Activated CD4-positive, alpha-beta T cell treated with anti-CD3 and anti-CD28 coated beads, Interleukin-2, amount 10 ng/mL, durations not matched to agents 7 days and 5 days (primary cell): ENCODE data around the gene HSH2D. TPM values are rescaled to one million over a fixed set of nuclear protein-coding genes. Genes with fewer than 3 reads are reported as not detected.
"Not testable (repeated sequence)": the region's sequence is repeated elsewhere in the genome, so short reads cannot be mapped to it uniquely, and the experiment has no call there.

Source experiments
- CTCF ChIA-PET: fragments of 350-600 bp; sonication (Branson Sonifier 250); formaldehyde crosslinking; loops from one replicate; lab custom pipeline; 2021; ENCODE audit warnings: antibody characterized with exemption; lab: Charles Lee
- POLR2A ChIA-PET: fragments of 350-600 bp; sonication (Branson Sonifier 250); formaldehyde crosslinking; loops from one replicate; lab custom pipeline; 2021; ENCODE audit warnings: antibody characterized with exemption; lab: Charles Lee
- DNase-seq: peaks from one replicate; pipeline ENCODE4 v3.0.0-alpha.2; 2020
- H3K27ac Mint-ChIP-seq: one replicate; pipeline ENCODE4 v1.8.0; 2021; ENCODE audit warnings: mild to moderate bottlenecking, moderate library complexity, mixed read lengths
- H3K27me3 Mint-ChIP-seq: one replicate; pipeline ENCODE4 v1.8.0; 2021; ENCODE audit warnings: mixed read lengths
- H3K36me3 Mint-ChIP-seq: one replicate; pipeline ENCODE4 v1.8.0; 2021; ENCODE audit warnings: low read depth, mixed read lengths
- H3K4me1 Mint-ChIP-seq: one replicate; pipeline ENCODE4 v1.8.0; 2021; ENCODE audit warnings: mixed read lengths
- H3K4me3 Mint-ChIP-seq: one replicate; pipeline ENCODE4 v1.8.0; 2021; ENCODE audit warnings: mild to moderate bottlenecking, moderate library complexity, mixed read lengths
- H3K9me3 Mint-ChIP-seq: one replicate; pipeline ENCODE4 v1.8.0; 2021; ENCODE audit warnings: mixed read lengths
- total RNA-seq, 2 experiments: library from RNA; stranded (reverse); gene quantifications; one replicate each; pipeline ENCODE4 v1.2.3, GENCODE V29; 2021

HSH2D gene
- 10 to 100 TPM; 70.7 to 76.9 TPM for total RNA-seq

- peak; percentile 93 for DNase-seq
- peak within 1 kb of the TSS; percentile 92 for H3K4me3 Mint-ChIP-seq
- CTCF ChIA-PET = interaction anchor here (0.9 to 2.7 kb wide), 11 partner anchors 11 to 176 kb away, joined by 3 to 10 read pairs (median 3); partner anchors contain the start of gene TPM4
- peak within 1 kb of the TSS; percentile 98 for H3K27ac Mint-ChIP-seq
- no peaks in the 10 kb centered on the region for H3K9me3 Mint-ChIP-seq
- H3K36me3 Mint-ChIP-seq = peaks cover 20% of the 10 kb centered on the region
- H3K4me1 Mint-ChIP-seq = peaks cover 65% of the 10 kb centered on the region
- POLR2A ChIA-PET = interaction anchor here (0.8 to 1.7 kb wide), 4 partner anchors 31 to 67 kb away, joined by 4 to 6 read pairs (median 4); partner anchors contain the start of genes FAM32A and TPM4
- no peaks in the 10 kb centered on the region for H3K27me3 Mint-ChIP-seq
Measured at GRCh38 chr19:16143399-16144215, at the start of gene HSH2D. Gene HSH2D (plus strand): TSS chr19:16143685. CDS start chr19:16148751, 5,066 bp downstream.

- Mint-ChIP-seq H3K36me3 (peaks cover 77% of the 10 kb centered on the region), H3K27me3 (no peaks in the 10 kb centered on the region), H3K27ac (peak overlapping the region; percentile 74), H3K9me3 (no peaks in the 10 kb centered on the region), H3K4me3 (no peak overlapping the region), H3K4me1 (peaks cover 49% of the 10 kb centered on the region)
- ChIA-PET CTCF (interaction anchor here (0.9 to 5.6 kb wide), 5 partner anchors 10 to 59 kb away, joined by 4 to 35 read pairs (median 6); partner anchors contain the start of gene RAB8A), POLR2A (interaction anchor here (0.7 to 1.1 kb wide), 2 partner anchors 8 to 1045 kb away, joined by 3 read pairs; partner anchors contain the start of gene CASP14)
- no peak for DNase-seq
Measured at GRCh38 chr19:16094360-16095070, 49.0 kb upstream of the HSH2D start.

- Mint-ChIP-seq H3K4me3 (no peak overlapping the region), H3K36me3 (peaks cover 78% of the 10 kb centered on the region)
- no peak for DNase-seq
Measured at GRCh38 chr19:16095071-16095571, 48.4 kb upstream of the HSH2D start.

GRCh38 chr19:16096280-16096855 is 47.1 kb upstream of the HSH2D start:
- no peaks in the 10 kb centered on the region for H3K9me3 Mint-ChIP-seq
- POLR2A ChIA-PET = interaction anchor here (1.4 kb wide), 1 partner anchor 10 kb away, joined by 5 read pairs; no protein-coding TSS in a partner anchor
- H3K4me1 Mint-ChIP-seq = peaks cover 46% of the 10 kb centered on the region
- peak overlapping the region; percentile 16 for H3K27ac Mint-ChIP-seq
- H3K36me3 Mint-ChIP-seq = peaks cover 82% of the 10 kb centered on the region
- DNase-seq = no peak
- no peak overlapping the region for H3K4me3 Mint-ChIP-seq
- no peaks in the 10 kb centered on the region for H3K27me3 Mint-ChIP-seq
- CTCF ChIA-PET = interaction anchor here (0.6 to 5.6 kb wide), 8 partner anchors 11 to 1591 kb away, joined by 3 to 35 read pairs (median 4); partner anchors contain the start of gene RAB8A

More at GRCh38 chr19:16095071-16095571, 48.4 kb upstream of the HSH2D start:
- H3K4me1 Mint-ChIP-seq = peaks cover 46% of the 10 kb centered on the region
- peak overlapping the region; percentile 74 for H3K27ac Mint-ChIP-seq
- POLR2A ChIA-PET = interaction anchor here (0.7 to 1.1 kb wide), 2 partner anchors 8 to 1046 kb away, joined by 3 read pairs; partner anchors contain the start of gene CASP14
- no peaks in the 10 kb centered on the region for H3K27me3 Mint-ChIP-seq
- CTCF ChIA-PET = interaction anchor here (0.6 to 5.6 kb wide), 7 partner anchors 10 to 169 kb away, joined by 3 to 35 read pairs (median 6); partner anchors contain the start of gene RAB8A
- H3K9me3 Mint-ChIP-seq = no peaks in the 10 kb centered on the region

- ChIA-PET CTCF (interaction anchor here (1.1 to 5.6 kb wide), 2 partner anchors 13 kb away, joined by 4 to 35 read pairs; no protein-coding TSS in a partner anchor), POLR2A (no interaction called here)
- no peak overlapping the region for H3K27ac Mint-ChIP-seq
- peaks cover 35% of the 10 kb centered on the region for H3K4me1 Mint-ChIP-seq
- no peak for DNase-seq
- no peak overlapping the region for H3K4me3 Mint-ChIP-seq
- no peaks in the 10 kb centered on the region for H3K9me3 Mint-ChIP-seq
- H3K27me3 Mint-ChIP-seq = no peaks in the 10 kb centered on the region
- H3K36me3 Mint-ChIP-seq = peaks cover 79% of the 10 kb centered on the region
Measured at GRCh38 chr19:16098416-16098768, 45.1 kb upstream of the HSH2D start.

GRCh38 chr19:16098821-16099220 is 44.7 kb upstream of the HSH2D start:
- ChIA-PET POLR2A (no interaction called here), CTCF (interaction anchor here (1.0 to 5.6 kb wide), 3 partner anchors 12 to 14 kb away, joined by 3 to 35 read pairs (median 4); no protein-coding TSS in a partner anchor)
- Mint-ChIP-seq H3K27ac (no peak overlapping the region), H3K4me3 (no peak overlapping the region), H3K27me3 (no peaks in the 10 kb centered on the region), H3K36me3 (peaks cover 76% of the 10 kb centered on the region), H3K9me3 (no peaks in the 10 kb centered on the region), H3K4me1 (peaks cover 31% of the 10 kb centered on the region)
- no peak for DNase-seq

- Mint-ChIP-seq H3K27ac (peak overlapping the region; percentile 9), H3K36me3 (peaks cover 73% of the 10 kb centered on the region), H3K4me1 (peaks cover 28% of the 10 kb centered on the region)
- CTCF ChIA-PET = interaction anchor here (1.0 to 2.3 kb wide), 6 partner anchors 12 to 37 kb away, joined by 3 to 7 read pairs (median 3); partner anchors contain the start of gene RAB8A
- H3K27me3 Mint-ChIP-seq, H3K9me3 Mint-ChIP-seq, DNase-seq, POLR2A ChIA-PET, H3K4me3 Mint-ChIP-seq: not testable (repeated sequence)
Measured at GRCh38 chr19:16099314-16099965, 44.0 kb upstream of the HSH2D start.

- ChIA-PET POLR2A (interaction anchor here (0.7 kb wide), 1 partner anchor 9 kb away, joined by 3 read pairs; no protein-coding TSS in a partner anchor), CTCF (interaction anchor here (1.0 to 2.3 kb wide), 4 partner anchors 11 to 38 kb away, joined by 3 to 7 read pairs (median 5); partner anchors contain the start of gene RAB8A)
- Mint-ChIP-seq H3K27ac (no peak overlapping the region), H3K4me3 (no peak overlapping the region), H3K27me3 (no peaks in the 10 kb centered on the region), H3K9me3 (no peaks in the 10 kb centered on the region), H3K4me1 (peaks cover 20% of the 10 kb centered on the region), H3K36me3 (peaks cover 68% of the 10 kb centered on the region)
- DNase-seq = no peak
Measured at GRCh38 chr19:16100524-16100923, 43.0 kb upstream of the HSH2D start.

GRCh38 chr19:16104722-16105121 is 38.8 kb upstream of the HSH2D start:
- H3K27ac Mint-ChIP-seq = peak overlapping the region; percentile 41
- ChIA-PET CTCF (interaction anchor here (1.3 kb wide), 1 partner anchor 21 kb away, joined by 3 read pairs; no protein-coding TSS in a partner anchor), POLR2A (no interaction called here)

GRCh38 chr19:16106121-16106520 is 37.4 kb upstream of the HSH2D start:
- Mint-ChIP-seq H3K9me3 (no peaks in the 10 kb centered on the region), H3K36me3 (peaks cover 21% of the 10 kb centered on the region), H3K4me3 (no peak overlapping the region), H3K27ac (peak overlapping the region; percentile 54), H3K27me3 (no peaks in the 10 kb centered on the region), H3K4me1 (peaks cover 11% of the 10 kb centered on the region)
- POLR2A ChIA-PET = interaction anchor here (0.6 kb wide), 1 partner anchor 43 kb away, joined by 6 read pairs; no protein-coding TSS in a partner anchor
- CTCF ChIA-PET = interaction anchor here (0.7 kb wide), 1 partner anchor 1992 kb away, joined by 3 read pairs; the partner anchor contains the start of gene MAST3
- no peak for DNase-seq

More at GRCh38 chr19:16104722-16105121, 38.8 kb upstream of the HSH2D start:
- peaks cover 33% of the 10 kb centered on the region for H3K36me3 Mint-ChIP-seq
- no peak overlapping the region for H3K4me3 Mint-ChIP-seq
- no peaks in the 10 kb centered on the region for H3K9me3 Mint-ChIP-seq
- H3K4me1 Mint-ChIP-seq = peaks cover 5% of the 10 kb centered on the region
- no peak for DNase-seq
- H3K27me3 Mint-ChIP-seq = no peaks in the 10 kb centered on the region
